GM18868 (cell line): ENCODE measurements around the gene WDR70.

Experiments
- ATAC-seq: cut with Tn5 transposase; IDR thresholded peaks from one replicate; pipeline ENCODE4 v1.9.1; 2021; ENCODE audit warnings: mild to moderate bottlenecking, moderate library complexity; ENCODE audit not compliant: unreplicated experiment

WDR70 gene

DNA sequence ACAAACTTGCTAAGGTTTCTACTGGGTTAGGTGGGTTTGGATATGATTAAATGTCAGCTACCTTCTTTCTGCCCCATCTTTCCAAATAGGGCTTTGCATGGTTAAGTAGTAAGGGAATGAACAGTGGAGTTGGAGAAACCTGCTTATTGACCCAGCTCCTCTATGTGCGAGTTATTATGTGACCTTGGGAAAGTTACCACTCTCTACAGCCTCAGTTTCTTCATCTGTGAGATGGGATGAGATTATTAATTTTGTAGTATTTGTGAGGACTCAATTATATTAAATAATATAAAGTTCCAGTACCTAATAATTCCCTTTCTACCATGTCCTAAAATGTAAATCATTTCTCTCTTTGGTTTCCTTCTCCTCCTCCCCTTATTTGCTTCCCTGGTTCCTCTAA, 337.3 kb downstream of the WDR70 start:
- no peak for ATAC-seq

DNA sequence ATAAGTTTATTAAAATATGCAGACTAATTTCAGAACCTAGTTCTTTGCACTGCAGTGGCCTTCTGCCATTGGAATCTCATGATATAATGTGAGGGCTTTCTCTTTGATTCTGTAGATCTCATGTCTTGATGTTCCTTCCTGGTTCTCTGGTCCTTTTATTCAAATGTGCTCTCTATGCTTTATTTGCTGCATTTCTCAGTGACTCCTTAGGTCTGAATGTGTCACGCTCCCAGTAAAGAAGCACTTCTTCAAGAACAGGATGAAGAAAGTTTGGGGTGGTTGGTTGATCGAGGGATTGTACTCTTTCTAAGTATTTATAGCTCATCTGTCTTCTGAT, 338.1 kb downstream of the WDR70 start:
- no peak for ATAC-seq

DNA sequence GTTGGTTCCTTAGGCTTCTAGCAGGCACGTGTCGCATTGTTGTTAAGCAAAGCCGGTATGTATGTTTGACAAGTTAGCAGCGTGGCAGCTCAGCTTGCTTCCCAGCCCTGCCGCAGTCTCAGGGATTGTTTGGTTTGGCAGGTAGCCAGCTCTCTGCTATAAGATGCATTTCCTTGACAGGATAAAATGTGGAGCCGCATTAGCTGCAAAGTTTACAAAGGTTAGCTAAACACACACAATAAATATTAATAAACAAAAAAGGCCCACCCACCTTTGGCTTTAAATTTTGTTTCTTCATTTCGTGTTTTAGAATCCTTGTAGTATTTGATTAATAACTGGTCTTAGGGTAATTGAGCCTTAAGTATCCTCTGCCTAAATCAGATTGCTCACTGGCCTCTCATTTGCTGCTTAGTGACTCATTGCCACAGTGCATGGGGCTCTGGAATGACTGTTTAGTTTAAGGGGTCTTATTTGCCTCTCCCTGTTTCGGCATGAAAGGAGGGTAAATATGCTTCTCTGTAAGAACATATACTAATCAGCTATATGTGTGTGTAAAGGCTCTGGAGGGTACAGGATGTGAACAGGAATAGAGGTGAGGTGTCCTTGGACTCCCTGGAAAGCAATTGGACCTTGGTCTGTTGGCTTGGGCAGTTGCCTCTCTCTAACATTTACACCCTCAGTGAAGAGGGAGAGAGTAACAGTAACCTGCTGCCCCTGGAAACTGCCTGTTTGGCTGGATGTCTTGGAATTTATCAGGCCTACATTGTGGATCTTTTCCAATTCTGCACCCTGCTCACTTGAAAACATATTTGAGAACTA, 338.7 kb downstream of the WDR70 start:
- ATAC-seq, result no peak

DNA sequence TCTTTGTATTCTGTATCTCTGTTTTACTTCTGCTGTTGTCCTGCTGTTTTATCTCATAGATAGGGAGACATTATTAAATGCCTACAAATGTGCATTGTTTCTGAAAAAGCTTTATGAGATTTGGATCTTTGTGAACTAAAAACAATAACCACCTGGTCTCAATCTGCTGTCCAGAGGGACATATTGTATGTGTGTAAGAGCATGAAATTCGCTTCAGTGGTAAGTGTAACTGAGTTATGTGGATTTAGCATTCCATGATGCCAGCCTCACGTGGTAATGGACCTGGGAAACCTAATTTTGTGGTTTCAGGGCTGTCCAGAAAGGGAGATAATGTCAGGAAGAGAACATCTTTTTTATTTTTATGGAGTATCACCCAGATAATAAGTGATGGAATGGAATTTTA, 341.4 kb downstream of the WDR70 start:
- ATAC-seq, result no peak

DNA sequence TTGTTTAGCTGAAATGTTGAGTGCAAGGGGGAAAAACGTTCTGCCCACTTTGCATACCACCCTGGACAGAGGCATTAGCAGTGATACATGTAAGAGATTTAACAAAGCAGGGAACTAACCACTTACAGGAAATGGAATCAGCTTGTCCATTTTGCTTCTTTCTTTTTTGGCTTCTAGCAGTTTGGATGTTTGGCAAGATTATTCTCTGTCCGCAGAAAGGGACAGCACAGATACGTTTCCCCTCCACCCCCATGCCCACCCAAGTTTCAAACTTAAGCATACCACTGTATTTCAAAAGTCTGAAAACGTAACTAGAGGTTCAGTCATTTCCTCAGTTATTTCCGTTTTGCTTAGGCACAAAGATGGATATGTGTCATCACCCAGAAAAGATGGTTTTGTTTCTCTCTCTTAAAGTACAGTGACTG, 342.3 kb downstream of the WDR70 start:
- peak; percentile 69 for ATAC-seq

DNA sequence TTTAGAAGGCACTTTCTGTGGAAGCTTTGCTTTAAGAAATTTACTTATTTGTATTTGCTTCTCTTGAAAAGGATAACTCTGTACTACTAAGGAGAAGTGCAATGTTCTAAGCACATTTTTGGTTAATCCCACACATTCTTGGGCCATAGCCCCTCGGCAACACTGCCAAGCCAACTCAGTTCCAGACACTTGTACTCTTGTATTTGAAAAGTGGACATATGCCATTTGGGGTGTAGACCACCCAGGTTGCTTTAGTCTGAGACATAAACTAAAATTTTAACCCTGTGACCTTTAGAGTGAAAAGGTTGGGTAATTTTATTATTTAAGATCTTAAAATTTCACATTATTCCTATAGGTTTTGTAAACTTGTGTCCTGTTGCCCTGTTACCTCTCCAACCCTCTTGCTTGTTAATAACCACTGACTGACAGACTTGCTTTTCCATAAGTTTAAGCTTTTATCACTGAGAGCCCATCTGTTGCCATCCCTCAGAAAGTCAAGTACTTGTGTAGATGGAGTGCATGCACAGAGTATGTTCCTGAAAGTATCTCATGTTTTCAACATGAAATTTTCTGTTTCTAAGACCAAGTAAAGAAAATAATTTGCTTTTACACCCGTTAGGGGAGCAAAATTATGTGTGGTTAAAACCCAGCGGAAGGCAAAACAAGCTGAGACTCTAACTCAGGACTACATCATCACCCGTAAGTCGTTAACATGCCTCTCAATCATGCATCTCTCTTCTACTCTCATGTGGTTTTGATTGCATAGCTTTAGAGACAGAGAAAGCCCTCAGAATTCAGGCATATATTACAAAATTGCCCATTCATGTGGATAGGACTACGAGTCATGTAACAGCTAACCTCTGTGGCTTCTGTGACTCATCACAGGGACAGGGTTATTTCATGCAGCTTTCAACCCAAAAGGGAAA, 343.4 kb downstream of the WDR70 start:
- peak; percentile 75 for ATAC-seq

DNA sequence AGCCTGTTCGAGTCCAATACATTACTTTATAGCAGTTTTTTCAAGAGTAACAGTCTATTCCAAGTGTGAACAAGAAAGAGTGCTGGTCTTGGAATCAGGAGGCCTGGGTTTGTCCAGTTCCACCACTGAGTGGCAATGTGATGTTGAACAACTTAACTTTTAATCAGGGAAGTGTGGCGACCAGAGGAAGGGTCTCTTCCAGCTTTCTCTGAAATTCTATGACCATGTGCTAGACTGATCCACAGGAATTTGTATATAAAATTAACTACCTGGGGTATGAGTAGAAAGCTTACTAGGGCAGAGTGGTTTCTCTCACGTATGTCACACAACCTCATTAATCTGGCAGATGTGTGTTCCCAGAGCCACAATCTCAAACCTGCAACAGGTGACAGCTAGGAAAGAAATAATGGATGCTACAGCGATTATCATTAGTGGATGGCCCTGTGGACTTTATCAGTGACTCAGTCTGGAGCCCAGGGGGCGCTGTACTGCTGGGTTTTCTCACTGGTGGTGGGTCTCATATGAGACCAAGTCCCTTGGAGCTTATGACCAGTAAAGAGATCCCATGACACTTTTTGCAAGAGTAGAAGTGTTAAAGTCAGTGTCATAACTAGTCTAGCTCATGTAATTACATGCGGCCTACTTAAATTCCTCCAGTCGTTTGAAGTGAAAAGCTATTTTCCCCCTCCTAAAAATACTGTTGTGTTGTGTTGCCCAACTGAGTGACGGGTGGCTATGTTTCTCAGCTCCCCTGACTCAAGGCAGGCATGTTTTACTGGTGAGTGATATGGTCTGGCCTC, 344.2 kb downstream of the WDR70 start:
- ATAC-seq, result no peak

DNA sequence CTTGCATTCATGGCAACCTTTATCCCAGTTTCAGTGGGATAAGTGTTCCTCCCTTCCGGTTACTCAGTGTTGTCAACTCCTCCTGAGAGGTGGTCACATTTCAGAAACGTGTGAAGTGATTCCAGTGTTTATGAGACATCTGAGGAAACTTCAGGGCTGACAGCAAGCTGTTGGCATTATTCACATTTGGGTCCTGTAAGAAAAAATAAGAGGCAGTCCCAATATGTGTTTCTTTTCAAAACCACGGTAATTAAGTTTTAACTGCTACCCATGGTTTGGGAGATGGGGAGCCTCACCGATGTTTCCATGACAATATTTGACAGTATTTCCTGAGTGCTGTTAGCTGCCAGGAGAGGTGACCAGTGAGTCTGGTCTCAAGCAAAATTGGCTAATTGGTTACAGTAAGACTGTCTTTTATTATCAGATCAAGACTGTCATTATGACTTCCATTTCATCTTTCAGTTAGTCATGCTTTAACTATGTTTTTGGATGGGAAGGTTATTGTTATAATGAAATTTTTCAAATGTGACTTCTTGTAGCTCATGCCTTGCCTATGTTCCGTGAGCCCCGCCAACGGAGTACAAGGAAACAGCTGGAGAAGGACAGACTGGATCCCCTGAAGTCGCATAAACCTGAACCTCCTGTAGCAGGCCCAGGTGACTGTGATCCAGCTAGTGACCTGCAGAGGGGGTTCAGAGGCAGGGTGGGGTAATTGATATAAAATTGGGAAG, 345.4 kb downstream of the WDR70 start:
- ATAC-seq, result no peak

DNA sequence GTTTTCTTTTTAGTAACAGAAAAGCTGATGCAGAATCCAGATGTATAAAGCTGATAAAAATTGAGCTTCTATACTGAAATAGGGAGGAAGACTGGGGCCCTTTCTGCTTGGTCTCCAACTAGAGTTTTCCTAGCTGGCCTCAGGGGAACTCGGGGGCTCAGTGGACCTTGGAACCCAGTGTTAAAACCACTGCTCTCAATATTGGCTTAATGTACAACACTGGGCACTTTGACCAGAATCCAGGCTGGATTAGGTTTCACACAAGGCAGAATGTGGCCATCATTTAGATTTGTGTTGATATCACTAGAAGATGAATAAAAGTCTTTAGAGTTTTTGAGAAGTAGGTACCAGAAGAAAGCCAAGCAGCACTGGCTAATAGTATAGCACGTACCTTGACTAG, 346.1 kb downstream of the WDR70 start:
- no peak for ATAC-seq

DNA sequence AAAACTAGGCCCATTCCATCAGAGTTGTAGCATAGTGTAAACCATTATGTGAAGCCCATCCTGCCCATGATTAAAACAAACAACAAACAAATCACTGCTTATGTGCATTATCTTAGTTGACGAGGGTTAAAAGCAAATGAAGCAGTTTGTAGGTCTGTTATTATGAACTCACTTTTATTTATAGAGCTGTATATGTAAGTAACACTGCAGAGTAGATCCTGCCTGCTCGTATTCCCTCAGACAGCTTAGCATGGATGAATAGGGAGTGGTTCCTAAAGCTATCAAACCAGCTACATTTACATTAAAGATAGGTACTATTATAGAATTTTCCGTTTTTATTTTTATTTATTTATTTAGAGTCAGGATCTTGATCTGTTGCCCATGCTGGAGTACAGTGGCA, 348.1 kb downstream of the WDR70 start:
- no peak for ATAC-seq

DNA sequence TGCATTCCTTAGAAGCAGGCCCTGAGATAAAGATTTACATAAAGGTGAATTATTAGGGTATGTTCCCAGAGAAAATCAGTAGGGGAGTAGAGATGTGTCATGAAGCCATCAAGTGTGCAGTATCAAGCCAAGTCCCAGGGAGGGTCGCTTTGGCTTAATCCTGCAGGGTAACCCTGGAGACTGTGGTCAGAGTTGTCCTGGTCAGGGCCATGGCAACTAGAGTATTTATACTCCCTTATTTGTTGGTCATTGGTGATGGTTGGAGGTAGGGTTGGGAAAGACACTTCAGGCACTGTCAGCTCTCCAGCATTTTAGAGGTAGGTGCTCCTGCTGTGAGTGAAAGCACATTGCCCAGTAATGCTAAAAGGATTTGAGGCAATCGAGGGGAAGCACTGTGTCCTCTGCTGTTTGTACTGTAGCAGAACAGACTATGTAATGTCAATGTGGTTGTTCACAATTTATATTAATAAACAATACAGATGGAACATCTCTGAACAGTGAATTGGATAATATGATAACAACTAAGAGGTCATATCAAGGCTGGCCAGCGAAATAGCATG, 351.9 kb downstream of the WDR70 start:
- ATAC-seq, result no peak

DNA sequence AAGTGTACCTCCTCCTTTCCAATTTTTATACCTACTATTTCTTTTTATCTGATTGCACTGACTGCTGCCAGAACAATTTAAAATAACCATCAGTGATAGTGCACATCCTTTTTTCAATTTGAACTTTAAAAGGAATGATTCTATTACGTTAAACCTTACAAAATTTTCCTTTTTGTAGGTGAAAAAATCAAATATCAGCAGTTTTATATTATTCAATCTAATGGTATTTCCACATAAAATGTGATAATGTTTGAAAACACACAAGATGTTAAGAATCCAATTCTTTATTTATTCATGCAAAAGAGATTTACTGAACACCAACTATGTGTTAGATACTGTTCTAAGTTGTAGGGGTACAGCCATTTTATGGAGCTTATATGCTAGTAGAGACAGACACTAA, 355.0 kb downstream of the WDR70 start:
- no peak for ATAC-seq

DNA sequence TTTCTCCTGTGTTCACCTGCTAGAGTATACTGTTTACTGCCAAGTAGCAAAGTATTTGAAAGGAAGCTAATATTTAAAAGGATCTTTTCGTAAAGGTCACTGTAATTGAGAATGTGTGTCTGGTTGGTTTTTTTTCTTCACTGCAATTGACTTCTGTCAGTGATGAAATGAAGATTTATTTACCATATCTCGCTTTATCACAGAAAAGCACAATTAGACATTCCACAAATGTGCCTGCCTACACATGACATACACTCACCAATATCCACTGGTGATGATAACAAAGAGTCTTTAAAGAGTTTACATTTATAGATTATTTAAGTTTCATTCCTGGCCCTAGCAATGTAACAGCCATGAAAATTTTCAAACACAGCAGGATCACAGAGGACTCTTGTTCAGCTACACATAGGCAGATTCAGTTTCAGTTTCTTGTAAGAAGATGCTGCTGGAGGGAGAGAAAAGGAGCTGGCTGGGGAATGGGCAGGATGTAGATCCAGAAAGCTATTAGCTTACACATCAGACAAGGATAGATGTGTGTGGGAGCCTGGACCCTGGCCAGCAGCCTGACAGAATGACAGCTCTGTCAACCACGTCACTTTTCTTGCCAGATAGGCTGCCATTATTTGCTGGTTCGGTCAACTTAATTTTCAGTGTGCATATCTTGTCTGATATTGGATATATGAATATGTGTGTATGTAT, 356.7 kb downstream of the WDR70 start:
- no peak for ATAC-seq

DNA sequence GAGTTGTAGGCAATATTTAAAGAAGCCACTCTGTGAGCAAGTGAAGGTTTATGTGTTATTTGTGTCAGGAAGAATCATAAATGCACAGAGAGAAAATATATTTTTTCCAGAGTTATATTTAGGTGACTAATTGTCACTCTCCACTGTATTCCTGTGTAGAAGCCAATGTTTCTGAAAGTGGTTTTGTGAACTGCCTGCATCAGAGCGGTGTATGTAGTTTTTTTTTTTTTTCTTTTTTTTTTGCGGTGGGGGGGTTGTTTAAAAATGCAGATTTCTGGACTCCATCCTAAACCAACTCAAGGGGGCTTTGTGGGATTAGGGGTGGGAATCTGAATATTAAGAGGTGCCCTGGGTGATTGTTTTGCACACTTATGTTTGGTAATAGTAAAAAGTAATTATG, 357.3 kb downstream of the WDR70 start:
- ATAC-seq, result no peak

DNA sequence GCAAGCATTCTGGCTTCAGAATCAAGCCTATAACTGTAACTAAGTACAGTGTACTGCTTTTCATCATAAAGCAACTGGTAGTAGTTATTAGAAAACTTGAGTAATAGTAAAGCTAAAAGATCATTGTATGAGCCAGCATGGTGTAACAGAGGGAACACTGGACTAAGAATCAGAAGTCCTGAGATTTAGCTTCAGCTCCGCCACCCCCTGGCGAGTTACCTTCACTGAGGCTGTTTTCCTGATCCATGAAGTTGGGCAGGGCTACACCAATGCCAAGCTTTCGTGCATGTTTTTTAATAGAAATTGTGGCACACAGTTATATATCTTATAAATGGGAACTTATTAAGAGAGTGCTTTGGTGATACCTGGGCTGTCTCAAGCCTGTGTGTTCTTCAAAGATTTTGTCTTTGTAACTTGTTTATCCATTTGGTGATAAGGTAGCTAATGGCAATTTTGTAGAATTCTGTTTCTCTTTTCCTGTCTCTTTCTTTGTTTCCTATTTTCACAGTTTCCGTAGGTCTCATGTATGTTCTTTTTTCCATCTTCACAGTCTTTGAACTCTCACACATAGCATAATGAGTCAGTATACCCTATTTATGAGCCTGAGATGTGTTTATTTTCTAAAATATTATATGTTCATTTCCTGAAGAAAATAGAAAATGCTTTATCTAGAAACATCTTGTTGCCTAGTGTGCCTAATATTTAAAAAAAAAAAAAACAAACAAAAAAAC, 358.4 kb downstream of the WDR70 start:
- ATAC-seq, result no peak

DNA sequence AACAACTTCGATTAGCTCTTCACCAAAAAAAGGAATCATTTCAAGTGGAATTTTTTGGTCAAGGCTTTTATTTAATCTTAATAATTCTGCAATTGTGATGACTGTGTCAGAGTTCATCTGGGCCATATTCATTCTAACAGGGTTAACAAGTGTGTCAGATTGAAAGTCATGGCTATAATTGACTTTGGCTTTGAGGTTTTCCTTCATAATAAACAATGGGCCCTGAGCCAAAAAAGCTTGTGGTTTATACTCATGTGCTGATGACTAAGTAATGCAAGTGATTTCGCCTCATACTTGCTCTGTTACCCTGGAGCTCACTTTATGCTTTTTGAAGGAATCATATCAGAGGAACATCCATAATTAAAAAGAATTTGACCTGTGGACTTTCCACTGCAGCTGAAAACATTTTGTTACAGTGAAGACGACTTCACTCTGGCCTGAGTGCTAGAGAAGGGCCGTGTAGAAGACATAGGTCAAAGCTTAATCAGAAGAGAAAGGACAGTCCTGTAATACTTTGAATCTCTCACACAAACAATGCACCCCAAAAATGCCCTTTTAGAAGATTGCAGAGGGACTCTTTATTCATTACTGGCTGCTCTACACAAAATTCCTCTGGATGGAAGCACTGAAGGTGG, 359.1 kb downstream of the WDR70 start:
- peak; percentile 93 for ATAC-seq

DNA sequence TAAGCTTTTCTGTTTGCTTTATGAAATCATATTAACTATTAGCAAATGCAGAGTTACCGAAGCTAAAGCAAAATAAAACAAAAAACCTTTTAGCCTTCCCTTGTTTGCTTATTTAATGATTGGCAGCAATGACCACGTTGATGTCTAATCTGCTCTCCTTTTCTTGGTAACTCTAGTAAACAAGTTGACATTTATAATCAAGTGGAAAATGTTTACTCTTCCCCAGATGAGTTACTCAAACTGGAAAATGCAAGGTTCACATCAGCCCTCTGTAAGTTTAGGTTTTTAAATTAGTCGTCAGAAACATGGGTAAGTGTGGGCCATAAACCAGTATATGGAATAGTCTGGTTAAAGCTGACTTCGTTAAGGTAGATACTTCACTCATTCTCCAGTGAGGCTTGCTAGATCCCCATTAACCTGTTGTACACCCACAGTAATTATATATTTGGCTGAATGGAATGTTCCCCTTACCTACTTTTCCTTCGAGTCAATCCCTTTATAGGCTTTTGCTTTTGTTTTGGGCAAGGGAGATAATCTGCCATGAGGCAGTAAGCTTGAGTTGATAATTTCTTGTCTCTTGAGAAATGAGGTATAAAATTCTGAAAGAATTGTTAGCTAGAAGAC, 359.9 kb downstream of the WDR70 start:
- ATAC-seq, result no peak

DNA sequence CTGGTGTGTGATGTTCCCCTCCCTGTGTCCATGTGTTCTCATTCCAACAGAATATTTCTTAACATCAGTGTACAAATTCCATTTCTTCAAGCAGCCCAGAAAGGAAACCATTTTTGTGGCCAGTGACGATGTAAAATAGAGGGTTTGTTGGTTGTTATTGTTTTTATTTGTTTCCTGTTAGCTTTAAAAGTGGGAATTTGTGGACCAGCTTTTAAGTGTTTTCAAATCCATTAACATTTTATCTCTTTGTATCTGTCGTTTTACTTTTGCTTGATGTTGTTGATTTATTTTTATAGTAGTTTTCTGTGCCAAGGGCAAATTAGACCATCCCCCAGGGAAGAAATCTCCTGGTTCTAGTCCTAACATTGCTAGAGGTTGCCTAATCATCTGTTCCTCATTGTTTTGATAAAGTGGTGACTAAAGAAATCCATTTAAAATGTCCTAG, 360.7 kb downstream of the WDR70 start:
- ATAC-seq, result no peak
